ENCODE measurements around the gene ATL3.
A peak's percentile ranks its signal among the peaks of the same experiment; 100 is the strongest.
"Not testable (repeated sequence)": the region's sequence is repeated elsewhere in the genome, so short reads cannot be mapped to it uniquely, and the experiment has no call there.

ATL3 gene

DNA sequence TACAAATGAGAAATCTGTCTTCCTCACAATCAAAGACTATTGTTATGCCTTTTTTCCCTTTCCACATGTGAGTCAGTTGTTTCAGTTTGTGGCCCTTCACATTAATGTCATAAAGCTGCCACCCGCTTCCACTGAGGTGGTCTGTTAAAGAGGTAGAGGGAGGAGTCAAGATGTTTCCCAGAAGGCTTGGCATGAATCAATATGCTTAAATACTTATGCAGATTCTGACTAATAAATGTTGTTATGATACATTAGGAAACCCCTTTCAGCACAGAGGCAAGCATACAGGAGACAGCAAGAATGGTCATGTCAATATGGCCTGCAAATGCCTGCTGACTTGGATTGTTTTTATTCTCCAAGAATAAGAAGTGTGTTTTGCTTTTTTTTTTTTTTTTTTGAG lies 16.7 kb upstream of the ATL3 start:
- Mint-ChIP-seq H3K4me1 (ENCODE audit: low read depth) (peaks cover 27% of the 10 kb centered on the region), H3K4me3 (no peak overlapping the region), H3K9me3 (no peaks in the 10 kb centered on the region), H3K27me3 (ENCODE audit: low read depth) (no peaks in the 10 kb centered on the region), H3K27ac (no peak overlapping the region), H3K36me3 (ENCODE audit: low read depth) (peaks cover 6% of the 10 kb centered on the region)
- no peak for DNase-seq (ENCODE audit: low spot score)

- Mint-ChIP-seq H3K27me3 (ENCODE audit: low read depth) (no peaks in the 10 kb centered on the region), H3K36me3 (ENCODE audit: low read depth) (peaks cover 8% of the 10 kb centered on the region), H3K4me3 (no peak overlapping the region), H3K27ac (no peak overlapping the region), H3K4me1 (ENCODE audit: low read depth) (peaks cover 36% of the 10 kb centered on the region), H3K9me3 (no peaks in the 10 kb centered on the region)
- no peak for DNase-seq (ENCODE audit: low spot score)
Observed at GRCh38 chr11:63686926-63687325, 15.8 kb upstream of the ATL3 start.

DNA sequence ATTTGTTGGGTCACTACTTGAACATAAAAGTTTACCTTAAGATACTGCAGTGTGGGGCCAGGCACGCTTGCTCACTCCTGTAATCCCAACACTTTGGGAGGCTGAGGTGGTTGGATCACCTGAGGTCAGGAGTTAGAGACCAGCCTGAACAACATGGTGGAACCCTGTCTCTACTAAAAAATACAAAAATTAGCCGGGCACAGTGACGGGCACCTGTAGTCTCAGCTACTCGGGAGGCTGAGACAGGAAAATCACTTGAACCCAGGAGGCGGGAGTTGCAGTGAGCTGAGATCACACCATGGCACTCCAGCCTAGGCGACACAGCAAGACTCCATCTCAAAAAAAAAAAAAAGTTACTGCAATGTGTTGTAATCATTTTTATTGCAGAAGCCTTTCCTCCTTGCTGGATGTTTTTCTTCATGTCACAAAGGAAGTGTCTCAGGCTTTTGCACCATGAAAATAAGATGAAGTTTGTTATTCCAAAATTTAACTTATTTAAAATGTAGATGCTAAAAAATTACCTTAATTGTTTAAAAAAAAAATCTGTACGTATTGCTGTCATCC lies 14.1 kb upstream of the ATL3 start:
- DNase-seq (ENCODE audit: low spot score); H3K4me3 Mint-ChIP-seq; H3K36me3 Mint-ChIP-seq (ENCODE audit: low read depth); H3K27me3 Mint-ChIP-seq (ENCODE audit: low read depth); H3K9me3 Mint-ChIP-seq; H3K27ac Mint-ChIP-seq: not testable (repeated sequence)
- H3K4me1 Mint-ChIP-seq (ENCODE audit: low read depth): peaks cover 44% of the 10 kb centered on the region

- peaks cover 8% of the 10 kb centered on the region for H3K36me3 Mint-ChIP-seq (ENCODE audit: low read depth)
- H3K27me3 Mint-ChIP-seq (ENCODE audit: low read depth): peaks cover 3% of the 10 kb centered on the region
- H3K4me3 Mint-ChIP-seq: peak overlapping the region; percentile 95
- no peaks in the 10 kb centered on the region for H3K9me3 Mint-ChIP-seq
- H3K4me1 Mint-ChIP-seq (ENCODE audit: low read depth): peaks cover 35% of the 10 kb centered on the region
- no peak for DNase-seq (ENCODE audit: low spot score)
- peak overlapping the region; percentile 20 for H3K27ac Mint-ChIP-seq
Observed at GRCh38 chr11:63683133-63683991, 12.2 kb upstream of the ATL3 start.

- H3K9me3 Mint-ChIP-seq: no peaks in the 10 kb centered on the region
- no peak for DNase-seq (ENCODE audit: low spot score)
- peak overlapping the region; percentile 86 for H3K27ac Mint-ChIP-seq
- peaks cover 3% of the 10 kb centered on the region for H3K27me3 Mint-ChIP-seq (ENCODE audit: low read depth)
- H3K36me3 Mint-ChIP-seq (ENCODE audit: low read depth): peaks cover 4% of the 10 kb centered on the region
- H3K4me1 Mint-ChIP-seq (ENCODE audit: low read depth): peaks cover 30% of the 10 kb centered on the region
- H3K4me3 Mint-ChIP-seq: peak overlapping the region; percentile 95
Observed at GRCh38 chr11:63682066-63683021, 11.2 kb upstream of the ATL3 start.

DNA sequence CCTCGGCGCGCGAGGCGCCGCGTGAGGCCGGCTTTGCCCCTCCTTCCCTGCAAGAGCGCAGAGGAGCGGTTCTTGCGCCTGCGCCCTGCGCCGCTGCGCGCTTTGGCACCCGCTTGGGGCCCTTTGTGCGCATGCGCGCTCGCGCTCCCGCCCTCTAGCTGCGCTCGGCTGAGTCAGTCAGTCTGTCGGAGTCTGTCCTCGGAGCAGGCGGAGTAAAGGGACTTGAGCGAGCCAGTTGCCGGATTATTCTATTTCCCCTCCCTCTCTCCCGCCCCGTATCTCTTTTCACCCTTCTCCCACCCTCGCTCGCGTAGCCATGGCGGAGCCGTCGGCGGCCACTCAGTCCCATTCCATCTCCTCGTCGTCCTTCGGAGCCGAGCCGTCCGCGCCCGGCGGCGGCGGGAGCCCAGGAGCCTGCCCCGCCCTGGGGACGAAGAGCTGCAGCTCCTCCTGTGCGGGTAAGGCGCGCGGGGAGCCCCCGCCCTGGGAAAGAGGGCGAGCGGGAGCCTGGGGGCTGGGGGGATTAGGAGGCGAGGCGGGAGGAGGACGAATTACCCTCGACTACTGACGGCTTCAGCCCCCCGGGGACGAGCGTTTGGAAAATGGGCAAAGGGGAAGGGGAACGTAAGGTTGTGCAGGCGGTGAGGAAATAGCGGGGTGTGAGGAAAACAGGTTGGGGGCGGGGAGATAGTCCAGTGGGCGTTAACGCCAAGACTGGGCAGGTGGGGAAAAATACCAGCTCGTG lies 10.3 kb upstream of the ATL3 start, which contains the start of gene RTN3:
TSS of gene RTN3 (plus strand) at position 180 of the 745 bp plus-strand sequence. CDS start at position 317, 137 bp downstream.
- no peaks in the 10 kb centered on the region for H3K9me3 Mint-ChIP-seq
- peak; percentile 100 for DNase-seq (ENCODE audit: low spot score)
- peaks cover 26% of the 10 kb centered on the region for H3K4me1 Mint-ChIP-seq (ENCODE audit: low read depth)
- peaks cover 3% of the 10 kb centered on the region for H3K27me3 Mint-ChIP-seq (ENCODE audit: low read depth)
- H3K36me3 Mint-ChIP-seq (ENCODE audit: low read depth): peaks cover 4% of the 10 kb centered on the region
- peak within 1 kb of the TSS; percentile 86 for H3K27ac Mint-ChIP-seq
- H3K4me3 Mint-ChIP-seq: peak within 1 kb of the TSS; percentile 95

- H3K27ac Mint-ChIP-seq: peak overlapping the region; percentile 86
- DNase-seq (ENCODE audit: low spot score): no peak
- H3K36me3 Mint-ChIP-seq (ENCODE audit: low read depth): peaks cover 4% of the 10 kb centered on the region
- no peaks in the 10 kb centered on the region for H3K9me3 Mint-ChIP-seq
- H3K4me3 Mint-ChIP-seq: peak overlapping the region; percentile 95
- peaks cover 3% of the 10 kb centered on the region for H3K27me3 Mint-ChIP-seq (ENCODE audit: low read depth)
- H3K4me1 Mint-ChIP-seq (ENCODE audit: low read depth): peaks cover 26% of the 10 kb centered on the region
Observed at GRCh38 chr11:63680834-63681320, 9.7 kb upstream of the ATL3 start.

- Mint-ChIP-seq H3K9me3 (no peaks in the 10 kb centered on the region), H3K4me1 (ENCODE audit: low read depth) (peaks cover 14% of the 10 kb centered on the region), H3K27ac (no peak overlapping the region), H3K27me3 (ENCODE audit: low read depth) (no peaks in the 10 kb centered on the region), H3K4me3 (no peak overlapping the region), H3K36me3 (ENCODE audit: low read depth) (peaks cover 4% of the 10 kb centered on the region)
- no peak for DNase-seq (ENCODE audit: low spot score)
Observed at GRCh38 chr11:63673579-63673978, 2.4 kb upstream of the ATL3 start.

DNA sequence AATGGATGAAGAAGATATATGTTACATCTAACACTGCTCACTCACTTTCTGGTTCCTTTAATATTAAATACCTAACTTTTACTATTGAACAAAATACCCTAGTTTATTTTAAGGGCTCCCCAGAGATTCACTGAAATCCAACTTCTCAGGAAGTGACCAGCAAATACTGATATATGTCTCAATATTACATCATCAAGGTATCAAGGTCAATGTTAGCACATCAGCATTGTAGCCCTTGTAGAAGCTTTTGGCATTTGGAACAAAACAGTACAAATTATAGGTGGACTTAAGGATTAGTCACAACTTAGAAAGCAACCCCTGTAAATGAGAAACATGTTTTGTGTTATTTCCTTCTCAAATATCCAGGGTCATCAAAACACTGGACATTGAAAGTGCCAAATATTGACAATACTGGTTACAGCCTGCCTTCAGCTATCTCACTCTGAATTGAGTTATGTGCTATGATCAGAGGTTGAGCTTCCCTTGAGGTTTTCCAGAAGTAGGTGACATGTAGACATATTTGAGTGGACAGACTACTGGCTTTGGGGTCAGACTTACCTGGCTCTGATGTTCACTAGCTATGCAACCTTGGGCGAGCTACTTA lies 1.9 kb upstream of the ATL3 start:
- no peak overlapping the region for H3K4me3 Mint-ChIP-seq
- DNase-seq (ENCODE audit: low spot score): no peak
- peak overlapping the region; percentile 58 for H3K27ac Mint-ChIP-seq
- H3K36me3 Mint-ChIP-seq (ENCODE audit: low read depth): peaks cover 8% of the 10 kb centered on the region
- peaks cover 19% of the 10 kb centered on the region for H3K4me1 Mint-ChIP-seq (ENCODE audit: low read depth)
- H3K9me3 Mint-ChIP-seq: no peaks in the 10 kb centered on the region
- no peaks in the 10 kb centered on the region for H3K27me3 Mint-ChIP-seq (ENCODE audit: low read depth)

DNA sequence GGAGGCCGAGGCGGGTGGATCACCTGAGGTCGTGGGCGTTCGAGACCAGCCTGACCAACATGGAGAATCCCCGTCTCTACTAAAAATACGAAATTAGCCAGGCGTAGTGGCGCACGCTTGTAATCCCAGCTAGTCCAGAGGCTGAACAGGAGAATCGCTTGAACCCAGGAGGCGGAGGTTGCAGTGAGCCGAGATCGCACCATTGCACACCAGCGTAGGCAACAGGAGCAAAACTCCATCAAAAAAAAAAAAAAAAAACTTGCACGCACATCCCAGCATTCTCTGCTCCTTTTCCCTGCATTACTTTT lies 934 bp upstream of the ATL3 start:
- H3K9me3 Mint-ChIP-seq: no peaks in the 10 kb centered on the region
- DNase-seq (ENCODE audit: low spot score): no peak
- no peaks in the 10 kb centered on the region for H3K27me3 Mint-ChIP-seq (ENCODE audit: low read depth)
- peaks cover 12% of the 10 kb centered on the region for H3K36me3 Mint-ChIP-seq (ENCODE audit: low read depth)
- H3K4me3 Mint-ChIP-seq: peak overlapping the region; percentile 81
- H3K27ac Mint-ChIP-seq: no peak overlapping the region
- H3K4me1 Mint-ChIP-seq (ENCODE audit: low read depth): peaks cover 25% of the 10 kb centered on the region

DNA sequence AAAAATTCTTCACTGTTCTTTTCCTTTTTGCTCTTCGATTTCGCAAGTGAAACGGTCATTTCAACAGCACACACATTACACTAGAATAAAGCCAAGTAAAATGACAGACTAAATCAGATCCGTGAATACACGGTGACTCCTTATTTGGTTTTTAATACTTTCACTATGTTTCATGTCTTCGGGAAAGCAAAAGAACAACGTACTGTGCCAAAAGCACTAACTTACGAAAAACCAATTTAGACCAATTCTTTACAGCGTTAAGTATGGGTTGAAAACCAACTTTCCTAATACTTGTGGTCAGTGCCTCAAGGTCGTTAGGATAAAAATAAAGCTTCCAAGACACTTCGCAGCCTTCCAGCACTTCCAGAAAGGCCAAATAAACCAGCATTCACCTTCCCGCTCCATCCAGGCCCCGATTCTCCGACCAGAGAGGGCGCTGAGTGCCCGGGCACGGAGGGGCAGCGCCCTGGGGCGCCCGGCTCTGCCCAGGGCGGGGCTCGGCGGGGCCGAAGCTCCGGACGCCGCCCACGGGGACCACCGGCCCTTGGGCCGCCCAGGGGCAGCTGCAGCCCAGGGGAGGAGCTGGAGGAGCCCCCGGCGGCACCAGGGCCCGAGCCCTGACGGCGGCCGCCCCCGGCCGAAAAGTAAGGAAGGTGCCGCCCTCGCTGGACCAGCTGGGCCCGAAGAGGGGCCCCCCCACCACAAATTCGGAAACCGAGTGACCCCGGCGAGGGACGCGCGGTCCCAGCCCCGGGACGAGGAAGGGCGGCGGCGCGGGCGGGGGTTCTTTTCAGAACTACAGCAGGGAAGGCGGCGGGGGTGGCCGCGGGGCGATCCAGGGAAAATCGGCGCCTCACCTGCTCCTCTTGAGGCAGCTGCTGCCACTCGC lies 499 bp downstream of the ATL3 start:
- no peaks in the 10 kb centered on the region for H3K27me3 Mint-ChIP-seq (ENCODE audit: low read depth)
- DNase-seq (ENCODE audit: low spot score): peak; percentile 33
- H3K27ac Mint-ChIP-seq: peak overlapping the region; percentile 80
- no peaks in the 10 kb centered on the region for H3K9me3 Mint-ChIP-seq
- H3K4me1 Mint-ChIP-seq (ENCODE audit: low read depth): peaks cover 25% of the 10 kb centered on the region
- H3K4me3 Mint-ChIP-seq: peak overlapping the region; percentile 88
- peaks cover 12% of the 10 kb centered on the region for H3K36me3 Mint-ChIP-seq (ENCODE audit: low read depth)

DNA sequence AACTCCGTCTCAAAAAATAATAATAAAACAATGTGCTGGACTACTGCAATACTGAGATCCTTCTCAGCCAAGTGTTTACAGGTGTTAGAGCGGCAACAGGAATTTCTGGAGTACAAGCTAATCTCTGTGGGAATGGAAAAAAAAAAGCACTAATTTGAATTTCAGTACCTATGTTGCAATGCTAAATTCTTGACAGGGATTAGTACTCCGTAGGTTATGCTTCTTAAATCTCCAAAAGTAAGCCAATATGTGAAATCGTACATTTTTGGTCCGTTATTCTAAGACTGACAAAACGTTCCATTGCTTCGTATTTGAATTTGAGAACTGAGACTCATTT lies 1.1 kb downstream of the ATL3 start:
- DNase-seq (ENCODE audit: low spot score): no peak
- peak overlapping the region; percentile 80 for H3K27ac Mint-ChIP-seq
- no peaks in the 10 kb centered on the region for H3K27me3 Mint-ChIP-seq (ENCODE audit: low read depth)
- H3K9me3 Mint-ChIP-seq: no peaks in the 10 kb centered on the region
- peaks cover 12% of the 10 kb centered on the region for H3K36me3 Mint-ChIP-seq (ENCODE audit: low read depth)
- peaks cover 25% of the 10 kb centered on the region for H3K4me1 Mint-ChIP-seq (ENCODE audit: low read depth)
- H3K4me3 Mint-ChIP-seq: peak overlapping the region; percentile 88
